ENCODE data around the gene TLL2.

TLL2 gene

DNA sequence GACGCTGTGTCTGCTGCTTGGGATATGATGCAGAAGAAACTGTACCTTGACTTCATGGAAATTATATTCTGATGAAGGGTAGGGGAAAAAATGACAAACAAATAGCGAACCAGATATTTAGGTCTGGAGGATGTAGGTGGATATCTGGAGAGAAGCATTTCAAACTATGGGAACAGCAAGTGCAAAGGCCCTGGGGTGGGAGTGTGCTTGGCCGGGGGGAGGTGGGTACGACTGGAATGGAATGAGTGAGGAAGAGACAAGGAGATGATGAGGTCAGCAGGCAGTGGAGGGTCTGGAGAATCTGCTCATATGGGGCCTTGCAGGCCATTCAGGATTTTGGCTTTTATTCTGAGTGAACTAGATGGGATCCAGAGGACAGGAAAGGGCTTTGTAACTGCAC lies 65.2 kb downstream of the TLL2 start:
- no peak overlapping the region for H3K27ac ChIP-seq
- DNase-seq (ENCODE audit: low read depth, low spot score) = no peak
- H3K4me3 ChIP-seq = no peak overlapping the region
- H3K9ac ChIP-seq (ENCODE audit: insufficient read length) = no peak overlapping the region
- no peak for TF ChIP-seq EZH2 (IDR thresholded peaks at IDR 0.05)
- no peak for TF ChIP-seq POLR2AphosphoS5 (IDR thresholded peaks at IDR 0.05; ENCODE audit: borderline replicate concordance, low read depth, low read length)
- no peak for TF ChIP-seq FOXP2 (optimal IDR thresholded peaks at IDR 0.05; ENCODE audit: control extremely low read depth, extremely low read length, insufficient read depth)
- no peaks in the 10 kb centered on the region for H3K36me3 ChIP-seq (ENCODE audit: insufficient read depth, low read length)
- H3K9me3 ChIP-seq (ENCODE audit: low read depth, low read length) = no peaks in the 10 kb centered on the region

- Histone ChIP-seq H3K9me3 (ENCODE audit: low read depth, low read length) (no peaks in the 10 kb centered on the region), H3K36me3 (ENCODE audit: insufficient read depth, low read length) (no peaks in the 10 kb centered on the region), H3K27ac (no peak overlapping the region), H3K4me3 (no peak overlapping the region), H3K9ac (ENCODE audit: insufficient read length) (no peak overlapping the region)
- DNase-seq (ENCODE audit: low read depth, low spot score) = no peak
- TF ChIP-seq EZH2 (IDR thresholded peaks at IDR 0.05) (no peak), FOXP2 (optimal IDR thresholded peaks at IDR 0.05; ENCODE audit: control extremely low read depth, extremely low read length, insufficient read depth) (no peak), POLR2AphosphoS5 (IDR thresholded peaks at IDR 0.05; ENCODE audit: borderline replicate concordance, low read depth, low read length) (no peak)
Measured at GRCh38 chr10:96448021-96448457, 65.7 kb downstream of the TLL2 start.

DNA sequence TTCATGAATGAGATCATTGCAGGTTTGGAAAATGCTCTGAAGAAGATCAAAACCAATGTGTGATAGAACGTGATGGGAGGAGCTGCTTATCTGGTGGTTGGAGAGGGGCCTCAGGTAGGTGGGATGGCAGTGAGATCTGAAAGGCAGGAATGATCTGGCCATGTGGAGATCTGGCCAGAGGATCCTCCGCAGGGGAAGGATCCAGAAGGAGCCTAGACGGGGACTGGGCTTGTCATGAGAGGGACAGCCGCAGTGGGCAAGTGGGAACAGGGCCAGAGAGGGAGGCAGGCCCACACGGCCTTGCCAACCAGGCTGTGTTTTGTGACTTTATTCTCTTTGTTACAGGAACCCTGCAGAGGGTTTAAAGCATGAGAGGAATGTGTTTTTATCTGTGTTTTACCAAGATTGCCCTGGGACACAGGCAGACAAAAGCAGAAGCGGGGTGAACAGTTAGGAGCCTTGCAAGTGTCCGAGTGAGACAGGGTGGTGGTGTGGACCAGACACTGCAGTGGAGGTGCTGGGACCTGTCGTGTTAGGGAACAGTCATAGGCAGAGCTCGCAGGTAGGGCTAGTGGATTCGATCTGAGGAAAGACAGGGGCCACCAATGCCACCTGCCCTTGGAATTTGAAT lies 66.6 kb downstream of the TLL2 start:
- Histone ChIP-seq H3K9me3 (ENCODE audit: low read depth, low read length) (no peaks in the 10 kb centered on the region), H3K36me3 (ENCODE audit: insufficient read depth, low read length) (no peaks in the 10 kb centered on the region), H3K9ac (ENCODE audit: insufficient read length) (no peak overlapping the region), H3K4me3 (no peak overlapping the region), H3K27ac (no peak overlapping the region)
- no peak for DNase-seq (ENCODE audit: low read depth, low spot score)
- TF ChIP-seq POLR2AphosphoS5 (IDR thresholded peaks at IDR 0.05; ENCODE audit: borderline replicate concordance, low read depth, low read length) (no peak), FOXP2 (optimal IDR thresholded peaks at IDR 0.05; ENCODE audit: control extremely low read depth, extremely low read length, insufficient read depth) (no peak), EZH2 (IDR thresholded peaks at IDR 0.05) (no peak)

DNA sequence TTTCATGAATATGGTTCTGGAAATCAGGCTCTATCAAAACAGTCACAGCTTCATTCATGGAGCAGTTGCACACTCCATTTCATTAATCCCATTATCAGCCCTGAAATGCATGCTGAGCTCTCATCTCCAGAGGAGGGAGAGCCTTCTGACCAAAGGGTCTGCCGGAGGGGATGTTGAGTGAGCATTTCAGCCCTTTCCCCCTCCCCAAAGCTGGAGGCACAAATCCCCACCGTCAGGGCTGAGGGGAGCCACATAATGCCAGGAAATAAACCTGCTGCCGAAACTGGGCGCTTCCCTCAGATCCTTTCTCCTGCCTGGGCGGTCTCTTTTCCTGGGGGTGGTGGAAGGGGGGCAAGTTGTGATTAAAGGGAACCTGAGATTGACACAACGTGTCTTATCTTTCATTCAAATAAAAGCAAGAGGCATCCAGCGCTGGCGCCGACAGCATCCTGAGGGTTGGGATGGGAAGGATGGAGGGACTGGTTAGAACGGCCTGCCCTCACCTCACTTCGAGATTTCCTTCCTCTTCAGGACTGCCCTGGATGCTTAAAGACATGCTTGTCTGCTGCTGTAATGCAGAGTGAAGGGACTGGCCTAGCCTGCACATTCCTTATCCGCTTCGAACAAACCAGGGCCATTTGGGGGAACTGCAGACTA lies 71.6 kb downstream of the TLL2 start:
- Histone ChIP-seq H3K4me3 (no peak overlapping the region), H3K27ac (no peak overlapping the region), H3K36me3 (ENCODE audit: insufficient read depth, low read length) (no peaks in the 10 kb centered on the region), H3K9me3 (ENCODE audit: low read depth, low read length) (no peaks in the 10 kb centered on the region), H3K9ac (ENCODE audit: insufficient read length) (no peak overlapping the region)
- TF ChIP-seq EZH2 (IDR thresholded peaks at IDR 0.05) (no peak), FOXP2 (optimal IDR thresholded peaks at IDR 0.05; ENCODE audit: control extremely low read depth, extremely low read length, insufficient read depth) (no peak), POLR2AphosphoS5 (IDR thresholded peaks at IDR 0.05; ENCODE audit: borderline replicate concordance, low read depth, low read length) (no peak)
- DNase-seq (ENCODE audit: low read depth, low spot score) = no peak

DNA sequence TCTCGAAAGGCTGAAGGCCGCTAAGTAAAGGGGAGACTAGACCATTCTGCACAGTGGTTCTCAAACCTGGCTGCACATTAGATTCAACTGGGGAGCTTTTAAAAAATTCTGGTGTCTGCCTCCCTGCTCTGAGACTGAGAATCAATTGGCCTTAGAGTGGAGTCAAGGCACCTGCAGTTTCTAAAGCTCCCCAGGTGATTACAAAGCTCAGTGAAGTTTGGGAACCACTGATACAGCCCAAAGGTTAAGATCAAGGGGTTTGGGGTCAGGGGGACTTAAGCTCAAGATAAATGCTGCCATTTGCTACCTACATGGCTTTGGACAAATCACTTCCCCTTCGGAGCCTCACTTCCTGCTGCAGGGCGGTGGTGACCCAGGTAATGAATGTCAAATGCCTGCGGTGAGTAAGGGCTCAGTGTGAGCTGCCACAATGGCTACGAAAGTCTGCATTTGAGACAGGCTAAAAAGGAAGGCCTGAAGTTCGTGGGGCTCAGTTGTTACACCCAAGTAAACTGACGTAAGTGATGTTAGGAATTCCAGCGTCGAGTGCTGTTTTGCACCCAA lies 72.3 kb downstream of the TLL2 start:
- Histone ChIP-seq H3K9ac (ENCODE audit: insufficient read length) (no peak overlapping the region), H3K4me3 (no peak overlapping the region), H3K36me3 (ENCODE audit: insufficient read depth, low read length) (no peaks in the 10 kb centered on the region), H3K9me3 (ENCODE audit: low read depth, low read length) (no peaks in the 10 kb centered on the region), H3K27ac (no peak overlapping the region)
- DNase-seq (ENCODE audit: low read depth, low spot score) = no peak
- TF ChIP-seq POLR2AphosphoS5 (IDR thresholded peaks at IDR 0.05; ENCODE audit: borderline replicate concordance, low read depth, low read length) = no peak
- TF ChIP-seq EZH2 (IDR thresholded peaks at IDR 0.05) = no peak
- TF ChIP-seq FOXP2 (optimal IDR thresholded peaks at IDR 0.05; ENCODE audit: control extremely low read depth, extremely low read length, insufficient read depth) = no peak

DNA sequence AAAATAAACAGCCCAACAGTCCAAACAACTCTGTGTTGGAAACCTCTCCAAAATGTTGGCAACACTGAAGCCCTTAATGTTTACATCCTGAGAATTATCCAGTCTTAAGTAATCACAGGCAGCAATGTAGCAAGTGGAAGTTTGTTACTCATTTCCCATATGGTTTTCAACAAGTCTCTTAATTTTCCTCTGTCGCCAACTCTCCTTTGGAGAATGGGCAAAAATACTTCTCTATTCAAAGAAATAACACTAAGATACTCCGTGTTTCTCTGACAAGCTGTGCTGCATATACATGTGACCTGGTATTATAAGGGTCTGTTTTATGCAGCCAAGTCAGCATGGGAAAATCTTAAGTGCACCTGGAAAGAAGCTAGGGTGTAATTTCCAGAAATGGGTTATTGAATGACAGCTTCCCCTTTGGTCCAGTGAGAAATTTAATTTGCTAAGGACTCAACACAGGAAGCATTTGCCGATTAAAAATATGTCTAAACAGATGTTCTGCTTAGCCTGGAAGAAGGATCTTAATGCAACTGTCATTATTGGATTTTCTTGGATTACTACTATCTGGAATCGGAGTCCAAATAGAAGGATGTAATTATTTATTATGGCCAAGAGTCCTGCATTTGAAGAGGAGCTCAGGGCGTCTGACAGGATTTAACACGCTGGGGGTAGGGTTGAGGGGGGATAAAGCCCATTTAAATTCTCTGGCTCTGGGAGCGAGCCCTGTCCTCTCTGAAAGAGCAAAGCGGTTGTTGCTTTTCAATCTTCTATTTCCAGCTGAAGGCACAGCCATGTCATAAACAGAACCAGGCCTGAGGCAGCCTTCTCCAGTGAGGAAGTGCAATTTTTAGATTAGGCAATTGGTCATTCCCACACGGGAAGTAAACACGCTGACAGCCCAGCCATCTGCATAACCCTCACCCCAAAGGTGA lies 73.1 kb downstream of the TLL2 start:
- TF ChIP-seq FOXP2 (optimal IDR thresholded peaks at IDR 0.05; ENCODE audit: control extremely low read depth, extremely low read length, insufficient read depth) = no peak
- TF ChIP-seq POLR2AphosphoS5 (IDR thresholded peaks at IDR 0.05; ENCODE audit: borderline replicate concordance, low read depth, low read length) = no peak
- TF ChIP-seq EZH2 (IDR thresholded peaks at IDR 0.05) = no peak
- H3K9me3 ChIP-seq (ENCODE audit: low read depth, low read length) = no peaks in the 10 kb centered on the region
- DNase-seq (ENCODE audit: low read depth, low spot score) = no peak
- no peak overlapping the region for H3K4me3 ChIP-seq
- H3K9ac ChIP-seq (ENCODE audit: insufficient read length) = no peak overlapping the region
- no peaks in the 10 kb centered on the region for H3K36me3 ChIP-seq (ENCODE audit: insufficient read depth, low read length)
- no peak overlapping the region for H3K27ac ChIP-seq

- Histone ChIP-seq H3K9me3 (ENCODE audit: low read depth, low read length) (no peaks in the 10 kb centered on the region), H3K9ac (ENCODE audit: insufficient read length) (no peak overlapping the region), H3K4me3 (no peak overlapping the region), H3K27ac (no peak overlapping the region), H3K36me3 (ENCODE audit: insufficient read depth, low read length) (no peaks in the 10 kb centered on the region)
- no peak for DNase-seq (ENCODE audit: low read depth, low spot score)
- TF ChIP-seq POLR2AphosphoS5 (IDR thresholded peaks at IDR 0.05; ENCODE audit: borderline replicate concordance, low read depth, low read length) (no peak), EZH2 (IDR thresholded peaks at IDR 0.05) (no peak), FOXP2 (optimal IDR thresholded peaks at IDR 0.05; ENCODE audit: control extremely low read depth, extremely low read length, insufficient read depth) (no peak)
Measured at GRCh38 chr10:96439725-96440124, 74.0 kb downstream of the TLL2 start.

- Histone ChIP-seq H3K4me3 (no peak overlapping the region), H3K36me3 (ENCODE audit: insufficient read depth, low read length) (no peaks in the 10 kb centered on the region), H3K9ac (ENCODE audit: insufficient read length) (no peak overlapping the region), H3K9me3 (ENCODE audit: low read depth, low read length) (no peaks in the 10 kb centered on the region), H3K27ac (no peak overlapping the region)
- TF ChIP-seq EZH2 (IDR thresholded peaks at IDR 0.05) (no peak), FOXP2 (optimal IDR thresholded peaks at IDR 0.05; ENCODE audit: control extremely low read depth, extremely low read length, insufficient read depth) (no peak), POLR2AphosphoS5 (IDR thresholded peaks at IDR 0.05; ENCODE audit: borderline replicate concordance, low read depth, low read length) (no peak)
- DNase-seq (ENCODE audit: low read depth, low spot score) = no peak
Measured at GRCh38 chr10:96436035-96436434, 77.7 kb downstream of the TLL2 start.
